Osteoblast (primary cell): ENCODE results near the gene FAM20C. TPM values are rescaled to one million over a fixed set of nuclear protein-coding genes. Genes with fewer than 3 reads are reported as not detected.

Source experiments
- DNase-seq: peaks from one replicate; pipeline ENCODE4 v3.0.0; 2011; ENCODE audit warnings: low spot score, mixed read lengths; ENCODE audit not compliant: insufficient read length; ENCODE audit errors: missing footprints
- H2AFZ ChIP-seq: 2 replicates; pipeline ENCODE4 v1.6.0; 2011; ENCODE audit warnings: mild to moderate bottlenecking, low read length
- H3K27ac ChIP-seq: 2 replicates; pipeline ENCODE4 v1.5.1; 2011; ENCODE audit warnings: mild to moderate bottlenecking, low read depth, low read length, moderate library complexity
- H3K27me3 ChIP-seq: 2 replicates; pipeline ENCODE4 v1.6.0; 2012; ENCODE audit warnings: mild to moderate bottlenecking, control low read depth, inconsistent platforms, low read length, moderate library complexity; ENCODE audit not compliant: insufficient read depth
- H3K36me3 ChIP-seq: 2 replicates; pipeline ENCODE4 v1.5.1; 2011; ENCODE audit warnings: mild to moderate bottlenecking, low read length, control low read depth, moderate library complexity; ENCODE audit not compliant: insufficient read depth
- H3K4me1 ChIP-seq: 2 replicates; pipeline ENCODE4 v1.5.1; 2011; ENCODE audit warnings: mild to moderate bottlenecking, low read length, control low read depth, moderate library complexity; ENCODE audit not compliant: insufficient read depth
- H3K4me2 ChIP-seq: 2 replicates; pipeline ENCODE4 v1.6.0; 2011; ENCODE audit warnings: mild to moderate bottlenecking, low read length; ENCODE audit not compliant: insufficient read depth
- H3K4me3 ChIP-seq: fragments of 200-600 bp; sonication (generic); 3 replicates; pipeline ENCODE4 v1.5.1; 2012; ENCODE audit warnings: mild to moderate bottlenecking, low read length, inconsistent platforms; ENCODE audit not compliant: insufficient read depth
- H3K79me2 ChIP-seq: 2 replicates; pipeline ENCODE4 v1.6.0; 2012; ENCODE audit warnings: mild to moderate bottlenecking, low read length, control low read depth, inconsistent platforms; ENCODE audit not compliant: insufficient read depth
- H3K9me3 ChIP-seq: 2 replicates; pipeline ENCODE4 v1.5.1; 2011; ENCODE audit warnings: low read depth, low read length, control low read depth
- H4K20me1 ChIP-seq: 2 replicates; pipeline ENCODE4 v1.6.0; 2012; ENCODE audit warnings: mild to moderate bottlenecking, low read length, control low read depth; ENCODE audit not compliant: insufficient read depth
- total RNA-seq: library from RNA; depleted of rRNA; stranded (reverse); fragments of >200 nt; gene quantifications from 2 replicates; pipeline ENCODE4 v1.2.3, GENCODE V29; 2012
- TF ChIP-seq, protein P1 (sequence below): IDR thresholded peaks from 2 replicates; pipeline ENCODE4 v1.5.1; 2011; ENCODE audit warnings: mild to moderate bottlenecking, low read depth, low read length, moderate library complexity; ENCODE audit errors: extremely low read depth

FAM20C gene
- total RNA-seq, 1 donor: 46.0 TPM

DNA sequence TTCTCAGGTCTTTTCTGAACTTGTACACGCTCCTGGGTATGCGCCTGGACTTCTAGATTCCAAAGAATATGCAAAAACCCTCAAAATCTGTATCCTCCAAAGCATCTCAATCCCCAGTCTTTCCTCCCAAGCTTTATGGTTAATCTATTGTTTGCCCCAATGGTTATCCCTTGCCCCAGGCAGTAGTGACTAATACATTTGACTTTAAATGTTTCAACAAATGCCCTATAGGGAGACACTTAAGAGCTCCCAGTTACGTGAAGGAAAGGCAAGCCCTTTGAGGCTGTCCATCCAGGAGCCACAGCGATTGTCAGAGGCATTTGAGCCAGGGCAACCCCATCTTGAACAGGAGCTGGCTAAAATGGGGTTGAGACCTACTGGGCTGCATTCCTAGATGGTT, 84.9 kb downstream of the FAM20C start:
- H3K9me3 ChIP-seq: peaks cover 10% of the 10 kb centered on the region
- H3K4me2 ChIP-seq: no peak overlapping the region
- DNase-seq: no peak
- H3K4me1 ChIP-seq: no peaks in the 10 kb centered on the region
- H3K27ac ChIP-seq: no peak overlapping the region
- H2AFZ ChIP-seq: no peak overlapping the region
- H3K4me3 ChIP-seq: no peak overlapping the region
- H3K36me3 ChIP-seq: no peaks in the 10 kb centered on the region
- no peaks in the 10 kb centered on the region for H4K20me1 ChIP-seq
- no peaks in the 10 kb centered on the region for H3K79me2 ChIP-seq
- peaks cover 25% of the 10 kb centered on the region for H3K27me3 ChIP-seq
- TF ChIP-seq, protein P1, sequence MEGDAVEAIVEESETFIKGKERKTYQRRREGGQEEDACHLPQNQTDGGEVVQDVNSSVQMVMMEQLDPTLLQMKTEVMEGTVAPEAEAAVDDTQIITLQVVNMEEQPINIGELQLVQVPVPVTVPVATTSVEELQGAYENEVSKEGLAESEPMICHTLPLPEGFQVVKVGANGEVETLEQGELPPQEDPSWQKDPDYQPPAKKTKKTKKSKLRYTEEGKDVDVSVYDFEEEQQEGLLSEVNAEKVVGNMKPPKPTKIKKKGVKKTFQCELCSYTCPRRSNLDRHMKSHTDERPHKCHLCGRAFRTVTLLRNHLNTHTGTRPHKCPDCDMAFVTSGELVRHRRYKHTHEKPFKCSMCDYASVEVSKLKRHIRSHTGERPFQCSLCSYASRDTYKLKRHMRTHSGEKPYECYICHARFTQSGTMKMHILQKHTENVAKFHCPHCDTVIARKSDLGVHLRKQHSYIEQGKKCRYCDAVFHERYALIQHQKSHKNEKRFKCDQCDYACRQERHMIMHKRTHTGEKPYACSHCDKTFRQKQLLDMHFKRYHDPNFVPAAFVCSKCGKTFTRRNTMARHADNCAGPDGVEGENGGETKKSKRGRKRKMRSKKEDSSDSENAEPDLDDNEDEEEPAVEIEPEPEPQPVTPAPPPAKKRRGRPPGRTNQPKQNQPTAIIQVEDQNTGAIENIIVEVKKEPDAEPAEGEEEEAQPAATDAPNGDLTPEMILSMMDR: no peak

DNA sequence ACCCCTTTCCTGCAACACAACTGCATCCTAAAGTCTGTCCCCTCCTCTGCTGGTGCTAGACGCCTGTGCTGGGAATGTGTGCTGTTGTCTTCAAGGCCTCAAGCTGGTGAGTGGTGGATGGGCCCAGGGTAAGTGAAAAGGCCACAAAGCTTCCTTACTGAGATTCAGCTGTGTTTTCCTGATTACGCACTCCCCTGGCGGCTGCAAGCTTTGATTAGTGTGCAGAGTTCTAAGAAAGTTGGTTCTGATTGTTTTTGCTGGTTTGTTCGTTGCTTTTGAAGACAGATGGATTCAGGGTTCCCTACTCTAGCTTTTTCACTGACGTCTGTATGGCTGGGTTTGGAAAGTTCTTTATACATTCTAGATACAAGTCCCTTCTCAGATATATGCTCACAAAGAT, 85.7 kb downstream of the FAM20C start:
- no peak overlapping the region for H3K27ac ChIP-seq
- no peaks in the 10 kb centered on the region for H3K4me1 ChIP-seq
- no peaks in the 10 kb centered on the region for H3K79me2 ChIP-seq
- peaks cover 25% of the 10 kb centered on the region for H3K27me3 ChIP-seq
- no peak overlapping the region for H2AFZ ChIP-seq
- H3K4me2 ChIP-seq: no peak overlapping the region
- DNase-seq: no peak
- peaks cover 4% of the 10 kb centered on the region for H3K9me3 ChIP-seq
- no peaks in the 10 kb centered on the region for H3K36me3 ChIP-seq
- TF ChIP-seq, protein P1: no peak
- H3K4me3 ChIP-seq: no peak overlapping the region
- H4K20me1 ChIP-seq: no peaks in the 10 kb centered on the region

DNA sequence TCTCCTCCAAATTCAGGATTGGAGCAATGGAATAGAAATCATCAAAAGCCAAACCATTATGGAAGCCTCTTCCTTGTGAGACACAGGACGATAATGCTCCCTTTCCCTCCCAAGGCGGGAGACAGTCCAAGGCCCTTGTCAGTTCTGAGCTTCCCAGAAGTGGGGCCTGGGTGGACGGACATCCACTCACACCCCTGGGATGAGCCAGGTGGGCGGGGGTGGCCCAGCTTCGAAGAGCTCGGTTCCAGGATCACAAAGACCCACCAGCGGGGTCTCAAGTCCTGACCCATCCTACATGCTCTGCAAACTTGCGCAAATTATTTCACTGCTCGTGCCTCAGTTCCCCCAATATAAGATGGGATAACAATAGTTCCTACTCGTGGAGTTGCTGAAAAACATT, 87.5 kb downstream of the FAM20C start:
- H3K4me1 ChIP-seq: no peaks in the 10 kb centered on the region
- peaks cover 30% of the 10 kb centered on the region for H3K27me3 ChIP-seq
- H3K9me3 ChIP-seq: no peaks in the 10 kb centered on the region
- H3K79me2 ChIP-seq: no peaks in the 10 kb centered on the region
- no peak overlapping the region for H2AFZ ChIP-seq
- no peak overlapping the region for H3K4me3 ChIP-seq
- H3K36me3 ChIP-seq: no peaks in the 10 kb centered on the region
- H3K27ac ChIP-seq: no peak overlapping the region
- no peak for DNase-seq
- H3K4me2 ChIP-seq: no peak overlapping the region
- no peaks in the 10 kb centered on the region for H4K20me1 ChIP-seq
- TF ChIP-seq, protein P1: no peak

DNA sequence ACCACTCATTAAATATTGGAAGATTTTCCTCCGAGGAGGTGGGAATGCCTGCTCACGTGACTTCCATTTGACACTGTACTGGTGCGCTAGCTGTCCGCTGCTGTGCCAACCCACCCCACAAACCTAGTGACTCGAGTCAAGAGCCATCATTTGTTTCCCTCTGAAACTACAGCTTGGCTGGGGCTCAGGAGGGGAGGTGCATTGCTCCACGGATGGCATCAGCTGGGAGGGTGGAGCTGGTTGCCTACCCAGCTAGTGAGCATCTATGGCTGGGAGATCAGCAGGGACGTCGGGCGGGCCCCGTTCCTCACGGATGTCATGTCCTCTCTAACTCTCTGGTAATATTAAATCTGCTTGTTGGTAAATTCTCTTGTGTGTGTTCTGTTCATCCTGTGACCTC, 88.1 kb downstream of the FAM20C start:
- TF ChIP-seq, protein P1: no peak
- Histone ChIP-seq H3K4me3 (no peak overlapping the region), H3K79me2 (no peaks in the 10 kb centered on the region), H3K4me1 (no peaks in the 10 kb centered on the region), H3K4me2 (no peak overlapping the region), H3K27ac (no peak overlapping the region), H3K9me3 (no peaks in the 10 kb centered on the region), H2AFZ (no peak overlapping the region), H4K20me1 (no peaks in the 10 kb centered on the region), H3K27me3 (peaks cover 30% of the 10 kb centered on the region), H3K36me3 (no peaks in the 10 kb centered on the region)
- peak; percentile 6 for DNase-seq
